ENCODE measurements around the gene OR51V1.

Gene OR51V1

DNA sequence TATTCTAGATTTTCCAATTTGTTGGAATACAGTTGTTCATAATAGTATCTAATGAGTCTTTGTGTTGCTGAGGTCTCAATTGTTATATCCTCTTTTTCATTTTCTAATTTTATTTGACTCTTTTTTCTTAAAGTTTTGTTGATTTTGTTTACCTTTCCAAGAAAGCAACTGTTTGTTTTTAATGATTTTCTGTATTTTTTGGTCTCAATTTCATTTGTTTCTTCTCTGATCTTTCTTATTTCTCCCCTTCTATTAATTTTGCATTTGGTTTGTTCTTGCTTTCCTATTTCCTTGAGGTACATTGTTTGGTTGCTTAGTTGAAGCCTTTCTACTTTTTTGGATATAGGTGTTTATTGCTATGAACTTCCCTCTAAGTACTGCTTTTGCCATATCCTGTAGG is 40.7 kb downstream of the OR51V1 start:
- no peak for TF ChIP-seq ZNF274 (IDR thresholded peaks at IDR 0.05; ENCODE audit: low read depth, low read length)
- no peak overlapping the region for H3K4me3 ChIP-seq (ENCODE audit: low read length)

DNA sequence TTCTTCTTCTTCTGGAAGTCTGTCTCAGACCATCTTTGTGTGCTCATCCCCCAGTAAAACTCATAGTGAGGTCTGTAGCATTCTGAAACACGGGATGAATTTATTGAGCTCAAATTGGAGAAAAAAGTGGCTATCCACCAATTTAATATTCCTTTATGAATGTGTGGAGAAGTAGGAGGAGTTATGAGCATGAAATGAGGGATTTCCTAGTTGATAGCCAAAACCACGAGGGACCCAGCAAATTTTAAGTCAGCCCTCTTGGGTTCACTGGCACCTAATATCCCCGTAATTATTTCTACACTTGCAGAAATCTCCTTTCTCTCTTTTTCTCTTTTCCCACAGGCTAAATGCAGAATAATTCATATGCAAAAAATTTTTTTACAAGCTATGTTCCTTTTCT is 45.8 kb downstream of the OR51V1 start, which contains the start of gene OR52A1:
OR52A1 (minus strand) TSS at position 101 of the 400 bp plus-strand sequence. CDS start 2,388 bp downstream, outside the sequence.
- TF ChIP-seq ZNF274 (IDR thresholded peaks at IDR 0.05; ENCODE audit: low read depth, low read length) = no peak
- H3K4me3 ChIP-seq (ENCODE audit: low read length) = no peak within 1 kb of the TSS

DNA sequence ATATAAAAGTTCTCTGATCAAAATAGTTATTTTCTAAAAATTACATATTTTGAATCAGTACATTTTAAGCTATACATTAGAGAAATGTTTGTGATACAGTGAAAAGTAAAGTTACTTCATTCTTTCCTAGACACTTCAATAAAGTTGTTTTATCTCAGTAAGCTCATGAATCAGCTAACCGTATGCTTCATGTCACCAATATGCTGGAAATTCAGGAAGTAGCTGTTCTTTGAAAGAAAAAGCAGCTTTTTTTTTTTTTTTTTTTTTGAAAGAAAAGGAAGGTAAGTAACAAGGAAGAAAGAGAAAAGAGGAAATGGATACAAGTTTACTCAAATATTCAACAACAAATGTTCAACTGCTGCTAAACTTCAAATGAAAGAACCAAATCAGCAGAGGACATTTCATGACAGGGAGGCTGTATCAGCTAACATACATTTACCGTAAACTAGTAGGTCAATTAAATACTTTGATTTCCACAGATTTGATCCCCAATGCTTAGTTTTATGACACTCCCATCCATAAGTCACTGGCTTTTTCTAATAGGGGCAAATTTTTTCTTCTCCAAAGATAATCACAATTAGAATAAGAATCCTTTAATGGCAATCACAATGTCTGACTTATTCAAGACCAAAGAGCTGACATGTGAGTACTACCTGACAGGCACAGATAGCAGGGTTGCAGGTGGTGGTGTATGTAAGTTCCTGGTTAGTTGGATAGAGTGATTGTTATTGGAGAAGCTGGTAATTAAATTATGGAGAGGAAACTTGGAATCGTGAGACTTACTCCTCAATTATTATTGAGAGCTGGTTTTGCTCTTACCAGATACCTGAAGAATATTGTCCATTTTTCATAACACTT is 46.7 kb downstream of the OR51V1 start:
- H3K4me3 ChIP-seq (ENCODE audit: low read length) = no peak overlapping the region
- TF ChIP-seq ZNF274 (IDR thresholded peaks at IDR 0.05; ENCODE audit: low read depth, low read length) = no peak

DNA sequence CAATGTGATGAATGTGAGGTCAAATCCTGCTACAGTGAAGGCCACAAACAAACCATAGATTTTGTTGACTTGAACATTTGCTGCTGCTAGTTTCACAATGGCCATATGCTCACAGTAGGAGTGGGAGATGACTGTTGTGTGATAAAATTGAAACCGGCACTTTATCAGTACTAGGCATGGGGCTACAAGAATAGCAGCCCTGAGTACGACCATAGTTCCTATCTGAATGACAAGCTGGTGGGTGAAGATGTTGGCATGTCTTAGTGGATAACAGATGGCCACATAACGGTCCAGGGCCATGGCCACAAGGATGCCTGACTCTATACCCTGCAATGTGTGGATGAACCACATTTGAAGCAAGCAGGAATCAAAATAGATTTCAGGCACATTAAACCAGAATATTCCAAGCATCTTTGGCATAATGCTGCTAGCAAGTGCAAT is 48.7 kb downstream of the OR51V1 start:
- no peak for TF ChIP-seq ZNF274 (IDR thresholded peaks at IDR 0.05; ENCODE audit: low read depth, low read length)
- H3K4me3 ChIP-seq (ENCODE audit: low read length) = no peak overlapping the region
